HCT116 (cell line): ENCODE data around the gene GCLC. TPM values are rescaled to one million over a fixed set of nuclear protein-coding genes. Genes with fewer than 3 reads are reported as not detected.
"Not testable (repeated sequence)": the region's sequence is repeated elsewhere in the genome, so short reads cannot be mapped to it uniquely, and the experiment has no call there.

Source experiments
- ATAC-seq: fragments of 200-7000 bp; cut with Tn5 transposase; 2 replicates; pipeline ENCODE4 v1.9.1; 2020; ENCODE audit warnings: mild to moderate bottlenecking, moderate library complexity
- BruUV-seq: library from RNA; stranded (reverse); fragments of 400-500 nt; replicated peaks from 2 replicates; lab custom pipeline; 2021; lab: Mats Ljungman, UMichigan
- CTCF ChIA-PET: fragments of 300-600 bp; sonication (Branson Sonifier 250); formaldehyde crosslinking; loops from one replicate; lab custom pipeline; 2021; ENCODE audit warnings: antibody characterized with exemption; lab: Charles Lee
- POLR2A ChIA-PET: fragments of 300-600, 350-600 bp; sonication (Branson Sonifier 250); formaldehyde crosslinking; loops from one replicate; lab custom pipeline; 2021; ENCODE audit warnings: antibody characterized with exemption; lab: Charles Lee
- RAD21 ChIA-PET, 2 experiments: fragments of 300-600 bp; sonication (Branson Sonifier 250); formaldehyde crosslinking; loops; one replicate each; lab custom pipeline; 2023; ENCODE audit warnings: low total read pairs in 2 of 2; ENCODE audit not compliant: uncharacterized antibody in 2 of 2, unreplicated experiment in 2 of 2, low non-redundant PET in 1 of 2; lab: Charles Lee
- DNase-seq: peaks from one replicate; pipeline ENCODE4 v3.0.0-alpha.2; 2010; ENCODE audit warnings: low read depth, low spot score
- H2AFZ ChIP-seq: fragments of 200-600 bp; shearing (Covaris generic), sonication (generic); 2 replicates; pipeline ENCODE4 v1.6.1; 2017; ENCODE audit warnings: low read depth, mixed run types, mixed read lengths, antibody characterized with exemption, low read length; ENCODE audit not compliant: poor library complexity, severe bottlenecking
- H3K27ac ChIP-seq: 2 replicates; pipeline ENCODE4 v1.5.1; 2012; ENCODE audit warnings: low read depth, low read length
- H3K27me3 ChIP-seq: fragments of 200-600 bp; sonication (generic); 2 replicates; pipeline ENCODE4 v1.6.1; 2016; ENCODE audit warnings: mixed run types, low read length, mixed read lengths; ENCODE audit not compliant: insufficient read depth
- H3K36me3 ChIP-seq, 2 experiments: fragments of 200-500 bp in 1 of 2; fragments of 200-600 bp in 1 of 2; sonication (Bioruptor generic) in 1 of 2; sonication (generic) in 1 of 2; 2 replicates each; pipeline versions ENCODE4 v1.5.1 to v1.6.1; 2014 to 2016; ENCODE audit warnings: low read length in 2 of 2, inconsistent platforms in 1 of 2, mixed read lengths in 1 of 2, mixed run types in 1 of 2; ENCODE audit not compliant: insufficient read depth in 2 of 2, control insufficient read depth in 1 of 2
- H3K4me1 ChIP-seq, 2 experiments: fragments of 200-600 bp in 1 of 2; sonication (generic) in 1 of 2; 2 replicates each; pipeline versions ENCODE4 v1.5.1 to v1.6.1; 2012 to 2017; ENCODE audit warnings: low read length in 2 of 2, inconsistent platforms in 1 of 2, mild to moderate bottlenecking in 1 of 2, mixed read lengths in 1 of 2, mixed run types in 1 of 2, moderate library complexity in 1 of 2; ENCODE audit not compliant: insufficient read depth in 2 of 2, control insufficient read depth in 1 of 2
- H3K4me2 ChIP-seq: fragments of 200-600 bp; sonication (generic); 2 replicates; pipeline ENCODE4 v1.6.1; 2017; ENCODE audit warnings: mixed run types, low read length, mixed read lengths
- H3K4me3 ChIP-seq, 2 experiments: fragments of 200-600 bp in 1 of 2; sonication (generic) in 1 of 2; replicated peaks in 1 of 2; 2 replicates each; pipeline ENCODE4 v1.5.1; 2011 to 2016; ENCODE audit warnings: low read length in 2 of 2, control low read depth in 1 of 2, low read depth in 1 of 2, mild to moderate bottlenecking in 1 of 2, mixed read lengths in 1 of 2, mixed run types in 1 of 2
- H3K79me2 ChIP-seq: fragments of 200-600 bp; sonication (generic); 2 replicates; pipeline ENCODE4 v1.6.1; 2017; ENCODE audit warnings: mild to moderate bottlenecking, mixed run types, low read length, moderate library complexity, mixed read lengths; ENCODE audit not compliant: insufficient read depth
- H3K9ac ChIP-seq: fragments of 200-600 bp; sonication (generic); 2 replicates; pipeline ENCODE4 v1.6.1; 2016; ENCODE audit warnings: low read length, mixed read lengths
- H3K9me2 ChIP-seq: fragments of 200-600 bp; sonication (generic), shearing (Covaris generic); 2 replicates; pipeline ENCODE4 v1.6.1; 2017; ENCODE audit warnings: mixed run types, mild to moderate bottlenecking, moderate library complexity; ENCODE audit not compliant: insufficient read depth
- H3K9me3 ChIP-seq, 2 experiments: fragments of 200-500 bp in 1 of 2; fragments of 200-600 bp in 1 of 2; sonication (Bioruptor generic) in 1 of 2; sonication (generic) in 1 of 2; 2 replicates each; pipeline ENCODE4 v1.6.1; 2014 to 2017; ENCODE audit warnings: low read length in 2 of 2, mixed read lengths in 2 of 2, inconsistent platforms in 1 of 2, low read depth in 1 of 2, mild to moderate bottlenecking in 1 of 2, mixed run types in 1 of 2, moderate library complexity in 1 of 2; ENCODE audit not compliant: control insufficient read depth in 1 of 2, insufficient read depth in 1 of 2
- H4K20me1 ChIP-seq: fragments of 200-600 bp; sonication (generic), shearing (Covaris generic); 2 replicates; pipeline ENCODE4 v1.6.1; 2017; ENCODE audit warnings: mixed run types, mild to moderate bottlenecking, moderate library complexity; ENCODE audit not compliant: insufficient read depth
- CBX3 ChIP-seq: IDR thresholded peaks from 2 replicates; pipeline ENCODE4 v1.6.1; 2012; ENCODE audit warnings: low read depth
- SP1 ChIP-seq: IDR thresholded peaks from 2 replicates; pipeline ENCODE4 v1.6.1; 2012; ENCODE audit warnings: low read depth
- ZNF274 ChIP-seq: fragments of 200-500 bp; sonication (Bioruptor generic); IDR thresholded peaks from 2 replicates; pipeline ENCODE4 v1.6.1; 2014; ENCODE audit warnings: mild to moderate bottlenecking, low read depth, low read length, inconsistent platforms
- intact Hi-C: fragments of 100-400 bp; cut with micrococcal nuclease; formaldehyde crosslinking; loops from 2 replicates; pipeline ENCODE4 v1.10.0; 2022
- total RNA-seq: library from RNA; stranded (reverse); gene quantifications from one replicate; pipeline ENCODE4 v1.2.1, GENCODE V29; 2021; ENCODE audit not compliant: unreplicated experiment
- TF ChIP-seq, protein P1 (sequence below): IDR thresholded peaks from 2 replicates; pipeline ENCODE4 v1.6.1; 2012; ENCODE audit warnings: low read depth

GCLC gene
- total RNA-seq, 1 experiment from 2014 or later, result 72.0 TPM

DNA sequence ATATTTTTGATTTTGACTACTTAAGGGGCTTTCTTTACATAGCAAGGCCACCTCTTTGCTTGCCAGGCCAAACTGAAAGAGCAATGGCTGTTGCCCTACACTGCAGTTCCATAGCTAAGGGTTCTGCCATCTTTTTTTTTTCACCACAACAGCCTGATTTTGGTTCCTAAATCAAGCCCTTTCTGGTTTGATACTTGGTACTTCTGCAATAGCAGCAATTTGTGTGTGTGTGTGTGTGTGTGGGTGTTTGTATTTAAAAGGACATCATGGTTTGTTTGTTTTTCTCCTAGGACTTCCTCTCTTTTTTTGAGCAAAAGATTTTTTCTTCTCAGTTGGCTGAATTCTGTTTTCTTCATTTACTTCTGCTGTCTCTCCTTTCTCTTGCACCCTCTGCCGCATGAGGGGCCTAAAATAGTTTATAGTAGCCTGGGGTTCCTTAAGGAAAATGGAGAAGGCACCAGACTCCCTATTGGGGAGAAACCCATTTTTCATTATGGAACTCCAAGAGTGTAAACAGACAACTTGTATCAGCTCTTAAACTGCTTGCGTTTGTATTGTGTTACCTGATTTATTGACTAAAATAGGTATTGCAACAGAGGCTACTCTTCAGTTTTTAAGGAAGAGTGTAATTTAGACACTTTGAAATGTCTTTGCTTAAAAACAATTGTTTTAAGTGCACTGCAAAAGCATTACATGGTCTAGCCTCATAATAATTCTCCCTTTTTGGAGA lies 12.2 kb upstream of the GCLC start:
- ChIA-PET RAD21 (no interaction called here), CTCF (no interaction called here), POLR2A (no interaction called here)
- Histone ChIP-seq H4K20me1 (no peaks in the 10 kb centered on the region), H3K4me2 (no peak overlapping the region), H3K9me3 (peaks cover 3 to 15% of the 10 kb centered on the region in 2 experiments; a peak in 2 of 4 replicates), H3K9ac (no peak overlapping the region), H3K27me3 (no peaks in the 10 kb centered on the region), H3K4me1 (no peaks in the 10 kb centered on the region), H3K9me2 (no peaks in the 10 kb centered on the region), H3K4me3 (no peak overlapping the region), H3K27ac (no peak overlapping the region), H3K79me2 (no peaks in the 10 kb centered on the region), H2AFZ (no peak overlapping the region), H3K36me3 (no peaks in the 10 kb centered on the region)
- DNase-seq (no peak), ATAC-seq (no peak)
- intact Hi-C loops, result loop anchor here (5.0 kb wide), 1 partner anchor 40 kb away; no protein-coding TSS in a partner anchor
- no TSS peak for BruUV-seq
- TF ChIP-seq CBX3, result no peak
- no peak for TF ChIP-seq ZNF274
- TF ChIP-seq SP1, result no peak
- TF ChIP-seq, protein P1, sequence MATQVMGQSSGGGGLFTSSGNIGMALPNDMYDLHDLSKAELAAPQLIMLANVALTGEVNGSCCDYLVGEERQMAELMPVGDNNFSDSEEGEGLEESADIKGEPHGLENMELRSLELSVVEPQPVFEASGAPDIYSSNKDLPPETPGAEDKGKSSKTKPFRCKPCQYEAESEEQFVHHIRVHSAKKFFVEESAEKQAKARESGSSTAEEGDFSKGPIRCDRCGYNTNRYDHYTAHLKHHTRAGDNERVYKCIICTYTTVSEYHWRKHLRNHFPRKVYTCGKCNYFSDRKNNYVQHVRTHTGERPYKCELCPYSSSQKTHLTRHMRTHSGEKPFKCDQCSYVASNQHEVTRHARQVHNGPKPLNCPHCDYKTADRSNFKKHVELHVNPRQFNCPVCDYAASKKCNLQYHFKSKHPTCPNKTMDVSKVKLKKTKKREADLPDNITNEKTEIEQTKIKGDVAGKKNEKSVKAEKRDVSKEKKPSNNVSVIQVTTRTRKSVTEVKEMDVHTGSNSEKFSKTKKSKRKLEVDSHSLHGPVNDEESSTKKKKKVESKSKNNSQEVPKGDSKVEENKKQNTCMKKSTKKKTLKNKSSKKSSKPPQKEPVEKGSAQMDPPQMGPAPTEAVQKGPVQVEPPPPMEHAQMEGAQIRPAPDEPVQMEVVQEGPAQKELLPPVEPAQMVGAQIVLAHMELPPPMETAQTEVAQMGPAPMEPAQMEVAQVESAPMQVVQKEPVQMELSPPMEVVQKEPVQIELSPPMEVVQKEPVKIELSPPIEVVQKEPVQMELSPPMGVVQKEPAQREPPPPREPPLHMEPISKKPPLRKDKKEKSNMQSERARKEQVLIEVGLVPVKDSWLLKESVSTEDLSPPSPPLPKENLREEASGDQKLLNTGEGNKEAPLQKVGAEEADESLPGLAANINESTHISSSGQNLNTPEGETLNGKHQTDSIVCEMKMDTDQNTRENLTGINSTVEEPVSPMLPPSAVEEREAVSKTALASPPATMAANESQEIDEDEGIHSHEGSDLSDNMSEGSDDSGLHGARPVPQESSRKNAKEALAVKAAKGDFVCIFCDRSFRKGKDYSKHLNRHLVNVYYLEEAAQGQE, result no peak

DNA sequence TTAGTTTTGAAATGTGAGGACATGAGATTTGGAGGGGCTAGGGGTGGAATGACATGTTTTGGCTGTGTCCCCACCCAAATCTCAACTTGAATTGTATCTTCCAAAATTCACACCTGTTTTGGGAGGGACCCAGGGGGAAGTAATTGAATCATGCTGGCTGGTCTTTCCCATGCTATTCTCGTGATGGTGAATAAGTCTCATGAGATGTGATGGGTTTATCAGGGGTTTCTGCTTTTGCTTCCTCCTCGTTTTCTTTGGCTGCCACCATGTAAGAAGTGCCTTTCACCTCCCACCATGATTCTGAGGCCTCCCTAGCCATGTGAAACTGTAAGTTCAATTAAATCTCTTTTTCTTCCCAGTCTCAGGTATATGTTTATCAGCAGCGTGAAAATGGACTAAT lies 8.7 kb upstream of the GCLC start:
- CTCF ChIA-PET, H3K9me2 ChIP-seq, H3K9me3 ChIP-seq, H3K4me2 ChIP-seq, H2AFZ ChIP-seq, H4K20me1 ChIP-seq, H3K4me1 ChIP-seq, H3K4me3 ChIP-seq, H3K9ac ChIP-seq, H3K36me3 ChIP-seq, intact Hi-C loops, DNase-seq, H3K79me2 ChIP-seq, BruUV-seq, RAD21 ChIA-PET, ATAC-seq, H3K27ac ChIP-seq, H3K27me3 ChIP-seq, POLR2A ChIA-PET: not testable (repeated sequence)

DNA sequence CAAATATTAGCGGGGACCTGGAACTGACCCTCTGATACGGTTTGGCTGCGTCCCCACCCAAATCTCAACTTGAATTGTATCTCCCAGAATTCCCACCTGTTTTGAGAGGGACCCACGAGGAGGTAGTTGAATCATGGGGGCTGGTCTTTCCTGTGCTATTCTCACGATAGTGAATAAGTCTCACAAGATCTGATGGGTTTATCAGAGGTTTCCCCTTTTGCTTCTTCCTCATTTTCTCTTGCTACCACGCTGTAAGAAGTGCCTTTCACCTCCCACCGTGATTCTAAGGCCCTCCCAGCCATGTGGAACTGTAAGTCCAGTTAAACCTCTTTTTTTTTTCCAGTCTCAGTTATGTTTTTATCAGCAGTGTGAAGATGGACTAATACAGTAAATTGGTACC lies 6.8 kb upstream of the GCLC start:
- H3K27ac ChIP-seq, H3K9me2 ChIP-seq, BruUV-seq, ATAC-seq, H3K79me2 ChIP-seq, H3K4me2 ChIP-seq, H4K20me1 ChIP-seq, CTCF ChIA-PET, H3K36me3 ChIP-seq, H3K4me3 ChIP-seq, H3K9ac ChIP-seq, POLR2A ChIA-PET, H3K9me3 ChIP-seq, intact Hi-C loops, DNase-seq, H2AFZ ChIP-seq, H3K27me3 ChIP-seq, RAD21 ChIA-PET: not testable (repeated sequence)
- H3K4me1 ChIP-seq, result peaks cover 3 to 17% of the 10 kb centered on the region in 2 experiments; a peak in 3 of 4 replicates
